M059J (cell line): ENCODE results near the gene RPS21. TPM values are rescaled to one million over a fixed set of nuclear protein-coding genes. Genes with fewer than 3 reads are reported as not detected.

ENCODE experiments used
- DNase-seq: peaks from one replicate; pipeline ENCODE4 v3.0.0-alpha.2; 2012; ENCODE audit warnings: low read depth
- total RNA-seq: library from RNA; depleted of rRNA; stranded (reverse); fragments of >200 nt; shearing (Covaris generic); gene quantifications from 2 replicates; pipeline ENCODE4 v1.2.3, GENCODE V29; 2014

Gene RPS21
- total RNA-seq, 1 experiment from 2014 or later = 1,541 TPM

DNA sequence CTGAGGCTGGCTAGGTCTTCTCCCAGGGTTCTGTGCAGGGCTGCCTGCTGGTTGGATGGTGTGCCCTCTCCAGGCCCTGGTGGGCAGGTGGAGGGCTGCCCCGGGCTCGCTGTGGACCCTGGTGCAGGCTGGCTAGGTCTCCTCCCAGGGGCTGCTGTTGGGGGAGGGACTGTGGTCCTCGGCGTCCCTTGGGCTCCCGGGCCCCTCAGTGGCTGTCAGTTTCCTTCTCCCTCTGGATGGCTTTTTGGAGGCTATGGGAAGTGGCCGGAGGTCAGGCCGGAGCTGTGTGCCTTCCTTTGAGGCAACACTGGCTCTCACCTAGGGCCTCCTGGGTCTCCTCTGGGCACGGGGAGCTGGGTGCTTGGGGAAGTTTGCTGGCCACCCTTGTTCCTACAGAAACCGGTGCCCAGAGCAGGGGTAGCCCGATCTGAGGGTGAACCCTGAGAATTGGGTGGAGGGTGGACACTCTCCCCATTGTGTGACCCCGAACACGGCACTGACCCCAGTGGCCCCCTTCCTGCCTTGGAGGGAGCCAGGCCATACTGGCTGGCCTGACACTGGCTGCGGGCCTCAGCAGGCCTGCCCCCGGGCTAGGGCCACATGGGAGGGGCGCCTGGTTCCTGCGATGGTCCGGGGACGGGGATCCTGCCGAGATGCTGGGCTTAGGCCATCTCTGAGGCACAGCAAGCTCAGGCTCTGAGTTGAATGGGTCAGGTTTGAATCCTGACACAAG, 24.0 kb downstream of the RPS21 start:
- DNase-seq = no peak

DNA sequence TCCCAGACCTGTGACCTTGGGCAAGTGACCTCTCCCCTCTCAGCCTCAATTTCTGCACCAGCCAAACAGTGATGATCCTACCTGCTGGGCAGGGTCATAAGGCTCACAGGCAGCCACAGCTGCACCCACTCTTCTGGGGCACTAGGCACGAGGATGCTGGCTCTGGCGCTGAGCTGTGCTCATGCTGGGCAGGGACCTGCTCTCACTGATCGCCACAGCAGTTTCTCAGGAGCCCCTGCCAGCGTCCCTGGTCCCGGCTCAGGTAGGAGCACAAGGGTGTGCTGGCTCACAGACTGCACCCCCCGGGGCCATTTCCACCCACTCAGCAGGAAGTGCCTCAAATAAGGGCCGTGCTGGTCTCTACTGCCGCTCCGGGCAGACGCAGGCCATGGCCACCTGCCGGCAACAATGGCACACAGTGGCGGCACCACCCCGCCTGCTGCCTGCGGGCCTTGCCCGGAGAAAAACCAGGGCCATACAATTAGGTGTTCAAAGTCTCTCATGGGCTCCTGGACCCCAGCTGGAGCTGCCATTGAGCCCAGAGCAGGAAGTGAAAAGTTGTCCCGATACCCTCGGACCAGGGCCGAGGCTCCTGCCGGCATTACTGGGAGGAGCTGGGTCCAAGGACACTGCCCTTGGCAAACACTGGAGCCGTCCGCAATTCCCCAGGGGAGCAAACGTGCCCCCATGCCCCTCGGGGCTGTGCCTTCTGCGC, 24.7 kb downstream of the RPS21 start:
- DNase-seq = no peak

DNA sequence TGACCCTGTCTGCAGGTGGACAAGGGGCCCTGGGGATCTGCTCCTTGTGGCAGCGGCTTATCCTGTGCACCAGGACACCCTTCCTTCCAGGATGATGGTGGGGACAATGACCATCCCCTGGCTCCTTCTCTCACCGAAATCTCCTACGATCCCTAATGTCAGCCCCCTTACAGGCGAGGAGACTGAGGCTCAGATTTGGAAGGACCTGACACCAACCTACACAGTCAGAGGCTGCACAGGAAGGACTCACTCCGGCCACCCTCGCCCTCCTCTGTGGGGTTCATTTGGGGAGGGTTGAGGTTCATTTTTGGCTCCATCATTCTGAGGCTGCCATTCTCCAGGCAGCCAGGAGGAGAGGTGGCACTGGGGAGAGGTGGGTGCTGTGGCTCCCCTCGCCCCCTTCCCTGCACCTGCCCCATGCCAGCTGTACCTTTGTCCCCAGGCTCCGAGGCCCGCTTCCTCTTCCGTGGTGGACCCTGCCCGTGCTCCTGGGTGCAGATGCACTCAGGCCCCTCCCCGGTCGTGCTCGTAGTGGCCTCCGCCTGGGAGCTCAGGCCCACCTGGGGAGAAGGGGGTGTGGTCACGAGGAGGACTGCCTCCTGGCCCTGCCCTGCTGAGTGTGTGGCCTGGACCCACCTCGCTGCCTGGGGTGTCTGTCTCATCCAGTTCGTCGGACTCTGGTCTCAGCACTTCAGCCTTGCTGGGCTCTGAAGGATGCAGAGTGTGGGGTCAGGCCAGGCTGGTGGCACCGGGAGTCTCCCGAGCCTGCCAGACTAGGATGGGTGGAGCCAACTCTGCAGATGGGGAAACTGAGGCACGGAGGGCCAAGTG, 25.5 kb downstream of the RPS21 start:
- no peak for DNase-seq

DNA sequence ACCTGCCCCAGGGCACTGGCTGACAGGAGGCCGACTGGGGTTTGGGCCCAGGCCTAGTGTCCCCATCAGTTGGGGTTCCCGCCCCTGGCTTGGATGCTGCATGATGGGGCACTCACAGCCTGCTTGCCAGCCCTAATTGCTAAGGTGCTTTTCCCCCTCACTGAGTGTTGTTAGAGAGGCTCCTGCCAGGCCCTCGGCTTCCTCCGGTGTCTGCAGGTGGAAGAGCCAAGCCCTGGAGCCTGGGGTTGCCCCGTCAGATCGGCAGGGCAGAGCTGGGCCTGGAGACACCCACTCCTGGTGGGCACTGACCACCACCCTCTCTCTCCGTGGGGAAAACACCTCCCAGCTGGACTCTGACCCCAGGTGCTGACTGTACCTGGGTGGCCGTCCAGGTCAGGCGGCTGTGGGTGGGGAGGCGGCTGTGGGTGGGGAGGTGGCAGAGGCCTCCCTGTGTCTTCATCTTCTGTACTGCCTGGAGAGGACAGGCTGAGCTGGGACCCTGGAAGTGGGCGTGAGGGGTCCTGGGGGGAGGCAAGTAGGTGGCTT, 26.2 kb downstream of the RPS21 start:
- DNase-seq = no peak

DNA sequence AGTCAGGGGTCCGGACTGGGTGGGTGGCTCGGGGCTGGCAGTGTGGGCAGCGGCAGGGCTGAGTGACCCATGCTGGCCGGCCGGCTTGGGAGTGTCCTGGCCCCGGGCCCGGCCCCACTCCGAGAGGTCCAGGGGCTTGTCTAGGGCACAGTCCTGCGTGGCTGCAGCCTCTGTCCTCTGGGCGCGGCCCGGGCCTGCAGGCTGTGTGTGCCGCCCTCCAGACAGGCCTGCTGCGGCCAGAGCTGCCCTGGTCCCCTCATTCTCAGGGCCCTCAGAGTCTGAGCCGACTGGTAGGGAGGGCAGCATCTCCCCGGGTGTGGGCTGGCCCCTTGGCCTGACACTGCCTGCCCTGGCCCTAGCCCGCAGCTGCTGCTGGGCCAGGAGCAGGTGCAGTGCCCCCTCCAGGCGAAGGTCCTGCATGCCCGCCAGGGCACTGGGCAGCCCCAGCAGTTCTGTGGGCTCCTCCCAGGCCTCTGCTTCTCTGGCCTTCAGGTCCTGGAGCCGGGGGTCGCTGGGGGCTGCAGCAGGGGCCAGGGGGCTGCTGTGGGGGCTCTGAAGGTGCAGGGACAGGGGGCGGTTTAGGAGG, 27.1 kb downstream of the RPS21 start:
- DNase-seq = peak; percentile 28

DNA sequence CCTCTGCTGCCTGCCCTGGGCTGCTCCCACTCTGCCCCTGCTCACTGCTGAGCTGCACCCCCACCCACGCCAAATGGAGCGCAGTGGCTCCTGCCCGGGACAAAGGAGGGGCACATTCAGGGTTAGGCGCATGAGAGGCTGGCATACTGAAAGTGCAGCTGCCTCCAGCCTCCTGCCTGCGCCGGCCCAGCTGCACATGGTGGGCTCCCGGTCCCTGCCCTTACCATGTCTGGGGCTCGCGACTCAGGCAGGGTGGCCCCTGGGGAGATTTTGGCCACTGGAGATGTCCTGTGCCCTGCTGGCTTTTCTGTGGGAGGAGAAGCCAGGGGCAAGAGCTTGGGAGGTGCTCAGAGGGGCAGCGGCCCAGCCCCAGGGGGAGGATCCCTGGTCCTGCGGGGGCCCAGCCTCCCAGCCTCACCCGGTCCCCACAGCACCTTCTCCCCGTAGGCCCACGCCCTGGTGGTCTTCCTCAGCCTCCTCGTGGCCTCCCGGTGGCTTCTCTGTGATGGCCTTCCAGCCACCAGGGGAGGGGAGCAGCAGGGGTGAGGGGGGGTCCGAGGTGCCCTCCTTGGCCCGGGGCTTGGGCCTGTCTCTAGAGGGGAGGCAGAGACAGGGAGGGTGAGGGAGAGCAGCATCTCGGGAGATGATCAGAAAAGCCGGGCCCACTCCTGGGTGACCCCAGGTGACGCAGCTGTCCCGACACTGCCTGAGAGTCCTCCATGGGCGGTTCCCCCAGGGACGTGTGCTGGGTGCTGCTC, 28.6 kb downstream of the RPS21 start:
- DNase-seq = no peak

DNA sequence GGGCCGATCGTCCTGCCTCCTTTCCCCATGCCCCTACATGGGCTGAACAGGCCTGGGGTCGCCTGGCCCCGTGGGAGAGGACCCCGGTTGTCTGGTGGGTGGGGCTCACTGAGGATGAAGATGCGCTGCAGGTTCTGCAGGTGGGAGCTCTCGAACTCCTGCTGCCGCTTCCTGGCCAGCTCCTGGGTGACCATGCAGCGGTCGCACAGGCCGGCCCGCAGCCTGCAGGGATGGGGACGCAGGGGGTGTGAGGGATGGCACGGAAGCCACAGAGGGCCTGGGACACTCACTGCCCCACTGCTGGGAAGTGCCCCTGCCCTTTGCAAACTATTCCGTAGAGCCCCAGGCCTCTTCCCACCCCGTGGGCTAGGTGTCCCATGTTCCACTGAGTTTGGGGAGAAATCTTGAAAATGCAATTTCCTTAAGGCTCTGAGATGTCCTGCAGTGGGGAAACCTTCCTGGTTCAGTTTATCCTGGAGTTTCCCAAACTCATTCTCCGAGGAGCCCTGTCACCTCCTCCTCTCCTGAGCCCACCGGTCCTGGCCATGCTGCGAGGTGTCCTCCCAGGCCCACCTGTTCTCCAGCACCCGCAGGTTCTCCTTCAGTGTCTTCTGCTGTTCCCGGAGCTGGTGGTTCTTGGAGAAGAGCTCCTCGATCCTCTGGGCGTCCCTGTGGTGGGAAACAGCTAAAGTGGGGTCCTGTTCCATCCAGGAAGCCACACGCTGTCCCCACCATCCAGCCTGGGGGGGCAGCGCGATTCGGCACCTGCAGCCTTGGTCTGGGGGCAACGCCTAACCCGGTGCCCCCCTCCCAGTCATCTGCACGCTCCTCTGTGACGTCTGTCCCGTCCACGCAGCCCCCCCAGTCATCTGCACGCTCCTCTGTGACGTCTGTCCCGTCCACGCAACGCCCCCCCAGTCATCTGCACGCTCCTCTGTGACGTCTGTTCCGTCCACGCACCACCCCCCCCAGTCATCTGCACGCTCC, 30.0 kb downstream of the RPS21 start:
- DNase-seq = no peak

DNA sequence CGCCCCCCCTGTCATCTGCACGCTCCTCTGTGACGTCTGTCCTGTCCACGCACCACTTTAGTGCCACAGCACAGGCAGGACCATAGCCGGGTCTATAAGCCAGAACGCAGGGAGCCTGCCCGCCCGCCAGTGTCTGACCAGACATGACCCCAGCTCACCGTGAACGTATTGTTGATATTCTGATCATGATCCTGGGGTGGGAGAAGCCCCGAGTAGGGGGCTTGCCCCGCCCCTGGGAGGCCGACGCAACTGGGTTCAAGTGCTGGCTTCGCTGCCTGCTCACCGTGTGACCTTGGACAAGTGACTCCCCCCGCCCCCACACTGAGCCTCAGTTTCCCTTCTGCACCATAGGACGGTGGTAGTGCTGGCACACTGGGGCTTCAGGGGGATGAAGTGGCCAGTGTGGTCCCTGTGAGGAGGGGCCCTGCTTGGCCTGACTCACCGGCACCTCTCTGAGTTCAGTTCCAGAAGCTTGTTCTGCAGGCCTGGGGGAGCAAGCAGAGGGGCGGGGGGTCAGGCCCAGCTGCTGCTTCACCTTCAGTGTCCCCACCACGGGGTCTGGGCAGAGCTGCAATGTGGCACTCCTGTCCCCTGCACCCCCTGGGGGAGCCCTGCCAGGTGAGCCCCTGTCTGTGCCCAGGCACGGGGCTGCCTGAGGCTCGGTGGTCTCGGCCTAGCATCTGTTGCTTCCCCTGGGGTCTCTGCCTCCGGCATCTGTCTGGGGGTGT, 31.2 kb downstream of the RPS21 start:
- DNase-seq = no peak

DNA sequence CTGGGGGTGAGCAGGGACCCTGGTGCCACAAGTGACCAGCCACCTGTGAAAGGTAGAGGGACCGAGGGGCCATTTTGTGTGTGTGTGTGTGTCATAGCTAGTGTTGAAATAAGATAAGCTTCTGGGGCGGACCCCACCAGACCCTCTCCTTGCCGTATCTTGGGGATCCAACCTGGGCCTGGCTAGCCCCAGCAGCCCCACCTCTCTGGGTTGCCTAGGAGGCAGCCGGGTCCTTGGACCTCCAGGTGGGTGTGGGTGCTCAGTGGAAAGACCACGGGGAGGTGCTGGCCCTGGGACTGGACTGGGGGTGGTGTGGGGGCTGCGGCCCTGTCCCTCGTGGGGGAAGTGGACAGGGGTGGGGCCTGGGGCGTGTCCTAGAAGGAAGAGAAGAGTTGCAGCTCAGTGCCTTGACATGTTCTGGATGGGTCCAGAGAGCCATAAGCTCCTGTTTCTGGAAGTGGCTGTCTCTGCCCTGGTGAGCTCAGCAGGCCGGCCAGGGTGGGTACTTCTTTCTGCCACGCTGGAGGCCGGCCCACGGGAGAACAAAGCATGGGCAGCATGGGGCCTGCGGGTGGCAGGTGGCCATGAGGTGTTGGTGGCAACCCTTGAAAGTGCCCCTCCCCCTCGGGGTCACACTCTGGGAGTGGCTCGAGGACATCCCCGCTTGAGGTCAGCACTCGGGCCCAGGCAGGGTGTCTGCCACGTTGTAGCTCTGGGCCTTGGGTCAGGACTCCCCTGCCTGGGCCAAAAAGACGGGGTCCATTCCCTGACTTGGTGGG, 32.0 kb downstream of the RPS21 start:
- DNase-seq = no peak

DNA sequence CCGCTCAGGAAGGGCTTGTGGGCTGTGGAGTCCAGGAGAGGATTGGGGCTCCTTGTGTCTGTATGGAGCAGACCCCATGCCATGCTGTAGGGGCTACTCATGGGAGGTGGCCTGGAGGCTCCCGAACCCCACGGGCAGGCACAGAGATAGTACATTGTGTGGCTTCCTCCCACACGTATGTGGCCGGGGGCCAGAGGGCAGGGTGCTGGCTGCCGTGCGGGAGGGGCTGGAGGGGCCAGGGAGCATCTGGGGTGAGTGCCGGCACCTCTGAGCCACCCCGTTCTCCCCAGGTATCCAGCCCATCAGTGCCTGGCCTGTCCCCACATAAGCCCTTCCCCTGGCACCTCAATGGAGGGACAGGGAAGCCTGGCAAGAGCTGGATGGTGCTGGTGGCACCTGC, 32.9 kb downstream of the RPS21 start:
- DNase-seq = no peak

DNA sequence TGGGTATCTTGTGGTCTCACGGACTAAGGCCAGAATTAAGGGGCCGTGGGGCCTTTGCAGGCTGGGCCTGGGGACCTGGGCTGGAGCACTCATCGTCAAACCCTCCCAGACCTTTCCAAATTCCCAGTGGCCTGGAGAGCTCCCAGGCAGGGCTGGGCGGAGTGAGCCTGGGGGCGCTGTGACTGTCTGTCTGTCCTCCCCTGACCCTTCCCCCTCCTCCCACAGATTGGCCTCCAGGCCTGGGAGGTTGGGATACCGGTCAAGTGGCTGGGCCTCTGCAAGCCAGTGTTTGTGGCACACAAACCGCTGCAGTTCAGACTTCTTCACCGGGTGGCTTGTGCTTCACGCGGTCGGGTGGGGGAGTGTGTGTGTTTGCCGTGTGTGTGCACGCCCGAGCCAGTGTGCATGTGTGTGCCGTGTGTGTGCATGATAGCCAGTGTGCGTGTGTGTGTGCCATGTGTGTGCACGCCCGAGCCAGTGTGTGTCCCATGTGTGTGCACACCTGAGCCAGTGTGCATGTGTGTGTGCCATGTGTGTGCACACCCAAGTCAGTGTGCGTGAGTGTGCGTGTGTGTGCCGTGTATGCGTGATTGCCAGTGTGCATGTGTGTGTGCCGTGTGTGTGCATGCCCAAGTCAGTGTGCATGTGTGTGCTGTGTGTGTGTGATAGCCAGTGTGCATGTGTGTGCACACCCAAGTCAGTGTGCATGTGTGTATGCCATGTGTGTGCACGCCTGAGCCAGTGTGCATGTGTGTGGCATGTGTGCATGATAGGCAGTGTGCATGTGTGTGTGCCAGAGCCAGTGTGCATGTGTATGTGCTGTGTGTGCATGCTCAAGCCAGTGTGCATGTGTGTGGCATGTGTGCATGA, 34.2 kb downstream of the RPS21 start:
- no peak for DNase-seq

DNA sequence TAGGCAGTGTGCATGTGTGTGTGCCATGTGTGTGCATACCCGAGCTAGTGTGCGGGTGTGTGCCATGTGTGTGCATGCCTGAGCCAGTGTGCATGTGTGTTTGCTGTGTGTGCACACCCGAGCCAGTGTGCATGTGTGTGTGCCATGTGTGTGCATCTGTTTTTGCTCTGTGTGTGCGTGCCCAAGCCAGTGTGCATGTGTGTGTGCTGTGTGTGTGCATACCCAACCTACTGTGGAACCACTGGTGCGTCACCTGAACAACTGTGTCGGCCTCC, 34.8 kb downstream of the RPS21 start:
- no peak for DNase-seq

DNA sequence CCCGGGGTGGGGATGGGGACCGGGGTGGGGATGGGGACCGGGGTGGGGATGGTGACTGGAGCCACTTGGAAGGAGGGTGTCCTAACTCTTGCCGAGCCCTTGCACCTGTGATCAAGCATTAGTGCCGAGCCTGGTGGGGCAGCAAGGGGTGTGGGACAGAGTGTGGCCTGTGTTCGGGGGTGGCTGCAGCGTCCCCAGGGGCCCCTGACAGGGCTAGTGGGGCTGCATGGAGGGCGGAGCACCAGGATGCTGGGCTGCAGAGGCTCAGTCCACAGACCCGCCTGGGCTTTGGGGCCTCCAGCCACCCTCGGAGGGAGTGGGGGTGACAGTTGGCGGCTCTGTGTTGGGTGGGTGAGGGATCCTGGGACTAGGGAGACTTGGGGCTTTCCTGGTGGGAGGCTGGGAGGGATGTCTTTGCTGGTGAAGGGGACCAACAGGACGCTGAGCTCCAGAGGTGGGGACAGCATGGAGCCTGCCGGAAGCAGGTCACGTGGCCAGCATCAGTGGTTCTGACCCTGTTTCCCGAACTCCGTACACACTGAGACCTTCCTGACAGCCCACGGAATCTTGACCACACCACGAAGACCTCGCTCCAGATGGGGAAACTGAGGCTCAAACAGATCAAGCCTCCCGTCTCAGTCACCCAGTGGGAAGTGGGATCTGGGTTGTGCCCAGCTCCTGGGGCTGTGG, 35.9 kb downstream of the RPS21 start:
- DNase-seq = no peak

DNA sequence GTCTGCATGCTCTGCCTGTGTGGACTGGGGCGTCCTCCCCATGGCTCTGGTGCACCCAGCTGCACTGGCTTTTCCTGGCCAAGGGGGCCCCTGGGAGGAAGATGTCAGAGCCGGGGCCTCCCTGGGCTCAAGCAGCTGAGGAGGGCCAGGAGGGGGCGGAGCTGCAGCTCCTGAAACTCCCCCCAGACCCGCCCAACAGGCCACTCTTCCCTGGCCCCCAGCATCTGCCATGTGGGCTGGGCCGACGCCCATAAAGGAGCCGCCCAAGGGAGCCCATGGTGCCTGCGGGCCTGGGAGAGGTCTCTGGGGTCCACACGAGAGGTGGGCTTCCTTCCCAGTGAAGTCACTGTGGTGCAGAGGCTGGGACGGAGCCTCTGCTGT, 36.4 kb downstream of the RPS21 start:
- DNase-seq = no peak

DNA sequence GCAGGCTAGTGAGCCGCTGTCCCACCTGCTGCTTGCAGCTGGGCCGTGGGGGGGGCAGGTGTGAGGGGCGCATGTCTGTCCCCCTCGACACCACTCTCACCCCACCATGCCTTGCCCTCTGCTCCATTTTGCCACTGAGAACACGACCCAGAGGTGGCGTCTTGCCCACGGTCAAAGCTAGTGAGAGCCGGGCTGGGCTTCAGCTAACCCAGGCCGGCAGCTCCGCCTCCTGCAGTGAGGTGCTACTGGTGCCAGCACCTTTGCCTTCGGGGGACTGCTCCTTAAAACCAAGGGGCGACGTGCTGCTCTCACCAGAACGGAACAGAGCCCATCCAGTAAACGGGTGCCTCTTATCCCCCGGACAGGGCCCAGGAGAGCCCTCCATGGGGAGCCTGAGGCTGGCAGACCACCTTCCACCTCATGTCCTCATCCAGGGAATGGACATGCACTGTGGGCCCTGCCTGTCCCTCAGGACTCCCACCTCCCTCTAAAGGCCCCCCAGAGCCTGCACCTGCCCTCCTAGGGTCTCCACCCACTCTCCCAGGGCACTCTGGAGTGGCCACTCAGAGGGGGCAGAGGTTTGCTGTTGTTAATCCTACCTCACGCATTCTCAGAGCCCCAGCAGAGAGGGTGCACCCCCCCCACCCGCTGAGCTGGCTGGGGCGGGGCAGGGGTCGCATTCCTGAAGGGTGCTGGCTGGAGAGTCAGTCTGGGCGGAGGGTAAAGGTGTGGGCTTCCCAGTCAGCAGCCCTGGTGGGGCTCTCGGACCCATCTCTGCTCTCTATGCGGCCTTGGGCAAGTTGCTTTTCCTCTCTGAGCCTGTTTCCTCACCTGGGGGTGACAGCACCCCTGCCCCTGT, 37.6 kb downstream of the RPS21 start:
- DNase-seq = no peak
